LNCAP (cell line): ENCODE results near the gene NDNF.

Experiments used
- CTCF ChIP-seq: fragments of 450-650 bp; IDR thresholded peaks from 2 replicates; pipeline ENCODE4 v1.5.1; 2017; ENCODE audit warnings: mild to moderate bottlenecking

Gene NDNF

DNA sequence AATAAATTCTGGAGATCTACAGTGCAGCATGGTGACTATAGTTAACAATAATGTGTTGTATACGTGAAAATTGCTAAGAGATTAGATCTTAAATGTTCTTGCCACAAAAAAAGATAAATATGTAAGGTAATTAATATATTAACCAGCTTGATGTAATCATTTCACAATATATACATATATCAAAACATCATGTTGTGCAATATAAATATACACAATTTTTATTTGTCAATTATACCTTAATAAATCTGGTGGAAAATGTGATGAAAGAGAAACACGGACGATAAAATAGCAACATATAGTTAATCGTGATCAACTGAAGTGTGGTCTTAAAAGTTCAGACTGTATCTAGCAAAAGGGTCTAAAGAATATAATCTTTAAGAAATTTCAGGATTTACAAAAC is 16.5 kb upstream of the NDNF start:
- no peak for TF ChIP-seq CTCF

DNA sequence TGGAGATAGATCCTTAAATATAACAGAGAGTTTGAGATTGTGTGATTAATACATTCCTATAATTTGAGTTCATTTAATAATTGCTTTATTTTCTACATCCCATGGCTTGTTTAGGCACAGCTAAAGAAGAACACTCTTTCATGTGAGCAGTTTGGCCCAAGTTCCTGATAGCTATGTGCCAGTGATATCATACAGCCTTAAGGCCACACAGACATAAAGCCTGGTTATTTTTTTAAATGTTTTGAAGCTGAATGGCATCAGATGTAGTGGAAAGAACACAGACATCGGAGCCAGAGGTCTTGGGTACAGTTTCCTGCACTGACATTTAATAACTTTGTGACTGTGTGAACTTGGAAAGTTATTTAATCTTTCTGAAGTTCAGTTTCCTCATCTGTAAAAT is 7.0 kb upstream of the NDNF start:
- no peak for TF ChIP-seq CTCF

DNA sequence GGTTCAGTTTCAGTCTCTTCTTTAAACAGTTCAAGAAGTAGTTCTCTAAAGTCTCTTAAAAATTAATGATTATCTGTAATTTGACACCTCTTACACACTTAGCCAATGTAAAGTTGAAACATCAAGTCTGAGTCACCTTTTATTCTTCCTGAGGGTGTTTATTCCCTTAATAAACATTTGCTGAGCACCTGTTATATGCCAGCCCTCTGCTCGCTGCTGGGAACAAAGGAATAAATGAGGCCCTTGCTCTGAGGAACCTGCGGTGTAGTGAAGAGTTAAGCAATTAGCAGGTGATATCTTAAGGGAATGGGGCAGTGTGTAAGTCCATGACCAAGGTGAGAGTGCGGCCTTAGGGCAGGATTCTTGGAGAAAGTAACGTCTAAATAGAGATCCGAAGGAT is 5.2 kb upstream of the NDNF start:
- no peak for TF ChIP-seq CTCF

- no peak for TF ChIP-seq CTCF
These were observed 4.1 kb upstream of the NDNF start for GRCh38 chr4:121076416-121076815.

- TF ChIP-seq CTCF: no peak
These were observed 1.5 kb upstream of the NDNF start for GRCh38 chr4:121073672-121074381.

GRCh38 chr4:121073004-121073435 is 685 bp upstream of the NDNF start:
- TF ChIP-seq CTCF: no peak

GRCh38 chr4:121071640-121072223 is 603 bp downstream of the NDNF start:
- no peak for TF ChIP-seq CTCF
